ENCODE measurements around the gene VPS54. TPM values are rescaled to one million over a fixed set of nuclear protein-coding genes. Genes with fewer than 3 reads are reported as not detected.

The VPS54 gene
- total RNA-seq, 4 donors from 2014 or later: 16.6 to 24.8 (median 20.9) TPM

- no peaks in the 10 kb centered on the region for H3K27me3 ChIP-seq
- TF ChIP-seq CTCF (IDR thresholded peaks at IDR 0.05): peak; percentile 21 to 65 (median 62)
- TF ChIP-seq POLR2A (IDR thresholded peaks at IDR 0.05): no peak
- peaks cover 0 to 15% (median 0%) of the 10 kb centered on the region in 4 donors for H3K4me1 ChIP-seq
- peak in 2 of 3 donors; percentile 36 to 78 for DNase-seq
- H3K27ac ChIP-seq: no peak overlapping the region
- H3K4me3 ChIP-seq: no peak overlapping the region
- no peaks in the 10 kb centered on the region for H3K9me3 ChIP-seq
- H3K36me3 ChIP-seq: peaks cover 0 to 48% (median 0%) of the 10 kb centered on the region in 3 donors
Measured at GRCh38 chr2:63861220-63861822, 157.9 kb downstream of the VPS54 start.

DNA sequence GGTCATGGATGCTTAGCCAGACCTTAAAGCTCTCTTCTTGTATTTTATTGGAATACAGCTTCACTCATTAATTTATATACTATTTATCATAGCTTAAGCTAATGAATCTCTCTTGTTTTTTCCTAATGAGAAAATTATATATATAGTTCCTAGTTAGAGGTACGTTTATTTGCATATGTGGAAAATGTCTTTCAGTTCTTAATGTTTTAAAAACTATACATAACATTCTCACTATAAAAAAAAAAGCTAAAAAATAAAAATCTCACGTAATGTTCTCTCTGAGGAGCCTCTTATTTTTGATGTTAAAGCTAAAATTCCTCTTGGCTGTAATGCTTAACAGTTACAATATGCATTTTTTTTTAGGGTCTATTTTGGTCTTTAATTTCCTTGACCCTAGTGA lies 160.9 kb downstream of the VPS54 start:
- H3K4me1 ChIP-seq: peaks cover 0 to 19% (median 0%) of the 10 kb centered on the region in 4 donors
- H3K36me3 ChIP-seq: peaks cover 0 to 38% (median 0%) of the 10 kb centered on the region in 3 donors
- H3K4me3 ChIP-seq: no peak overlapping the region
- H3K9me3 ChIP-seq: no peaks in the 10 kb centered on the region
- H3K27ac ChIP-seq: no peak overlapping the region
- no peak for DNase-seq
- TF ChIP-seq CTCF (IDR thresholded peaks at IDR 0.05) (no peak), POLR2A (IDR thresholded peaks at IDR 0.05) (no peak)
- no peaks in the 10 kb centered on the region for H3K27me3 ChIP-seq

DNA sequence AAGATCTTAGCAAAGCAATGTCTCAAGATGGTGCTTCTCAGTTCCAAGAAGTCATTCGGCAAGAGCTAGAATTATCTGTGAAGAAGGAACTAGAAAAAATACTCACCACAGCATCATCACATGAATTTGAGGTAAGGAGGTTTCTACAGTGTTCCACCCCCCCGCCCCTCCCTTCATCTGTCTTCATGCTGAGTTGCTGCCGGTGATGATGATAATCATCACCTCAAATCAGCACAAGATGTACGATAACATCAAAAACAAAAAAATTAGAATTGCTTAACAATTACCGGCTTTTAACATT lies 163.0 kb downstream of the VPS54 start:
- no peak for TF ChIP-seq CTCF (IDR thresholded peaks at IDR 0.05)
- no peak for TF ChIP-seq POLR2A (IDR thresholded peaks at IDR 0.05)
- H3K36me3 ChIP-seq: peaks cover 0 to 38% (median 0%) of the 10 kb centered on the region in 3 donors
- no peaks in the 10 kb centered on the region for H3K9me3 ChIP-seq
- H3K27me3 ChIP-seq: no peaks in the 10 kb centered on the region
- peak overlapping the region; percentile 20 to 58 (median 47) for H3K27ac ChIP-seq
- H3K4me1 ChIP-seq: peaks cover 0 to 15% (median 2%) of the 10 kb centered on the region in 4 donors
- DNase-seq: peak in 2 of 3 donors; percentile 28 to 65
- no peak overlapping the region for H3K4me3 ChIP-seq

DNA sequence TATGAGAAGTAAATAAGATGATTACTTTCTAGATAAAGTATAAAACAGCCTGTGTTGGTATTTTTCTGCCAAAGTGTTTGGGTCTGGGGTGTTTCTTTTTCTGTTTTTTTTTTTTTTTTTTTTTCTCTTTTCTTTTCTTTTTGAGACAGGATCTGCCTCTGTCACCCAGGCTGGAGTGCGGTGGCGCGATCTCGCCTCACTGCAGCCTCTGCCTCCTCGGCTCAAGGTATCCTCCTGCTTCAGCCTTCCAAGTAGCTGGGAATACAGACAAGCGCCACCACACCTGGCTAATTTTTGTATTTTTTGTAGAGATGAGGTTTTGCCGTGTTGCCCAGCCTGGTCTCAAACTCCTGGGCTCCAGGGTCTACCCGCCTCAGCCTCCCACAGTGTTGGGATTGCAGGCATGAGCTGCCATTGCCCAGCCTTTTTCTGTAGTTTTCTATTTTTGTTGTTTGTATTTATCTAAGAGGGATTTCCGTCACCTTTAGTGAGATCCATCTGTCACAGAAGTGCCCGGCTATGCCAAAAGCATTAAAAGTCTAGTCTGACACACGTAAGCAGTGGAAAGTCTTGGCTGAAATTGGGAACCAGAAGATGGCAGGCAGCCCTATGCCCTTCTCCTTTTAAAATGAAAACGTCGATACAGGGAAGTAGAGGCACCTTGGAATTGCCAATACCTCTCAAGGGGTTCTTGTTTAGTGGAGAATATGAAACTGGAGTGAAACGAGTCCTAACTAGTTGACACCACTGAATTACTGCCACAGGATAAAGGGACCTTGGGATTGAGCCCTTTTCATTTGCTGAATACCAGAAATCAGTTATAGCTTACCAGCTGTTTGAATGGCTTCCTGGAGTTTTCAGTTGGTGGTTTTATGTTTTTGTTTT lies 163.6 kb downstream of the VPS54 start:
- Histone ChIP-seq H3K9me3 (no peaks in the 10 kb centered on the region), H3K4me1 (peaks cover 0 to 15% (median 4%) of the 10 kb centered on the region in 4 donors), H3K4me3 (no peak overlapping the region), H3K27ac (peak overlapping the region; percentile 20 to 58 (median 47)), H3K36me3 (peaks cover 0 to 38% (median 0%) of the 10 kb centered on the region in 3 donors), H3K27me3 (no peaks in the 10 kb centered on the region)
- no peak for DNase-seq
- TF ChIP-seq CTCF (IDR thresholded peaks at IDR 0.05): no peak
- TF ChIP-seq POLR2A (IDR thresholded peaks at IDR 0.05): no peak

- no peak overlapping the region for H3K4me3 ChIP-seq
- no peak overlapping the region for H3K27ac ChIP-seq
- H3K4me1 ChIP-seq: peaks cover 0 to 21% (median 4%) of the 10 kb centered on the region in 4 donors
- no peaks in the 10 kb centered on the region for H3K27me3 ChIP-seq
- TF ChIP-seq POLR2A (IDR thresholded peaks at IDR 0.05): no peak
- no peak for DNase-seq
- no peaks in the 10 kb centered on the region for H3K9me3 ChIP-seq
- peaks cover 0 to 23% (median 0%) of the 10 kb centered on the region in 3 donors for H3K36me3 ChIP-seq
Measured at GRCh38 chr2:63853527-63854310, 165.5 kb downstream of the VPS54 start.
